NCI-H446 (cell line): Measurements from ENCODE around the gene CLSTN2.

Experiments used
- DNase-seq, 2 experiments: peaks; one replicate each; lab custom pipeline; 2025; lab: John Stamatoyannopoulos, UW

The CLSTN2 gene

GRCh38 chr3:140341817-140342403 is 406.9 kb downstream of the CLSTN2 start:
- no peak for DNase-seq

DNA sequence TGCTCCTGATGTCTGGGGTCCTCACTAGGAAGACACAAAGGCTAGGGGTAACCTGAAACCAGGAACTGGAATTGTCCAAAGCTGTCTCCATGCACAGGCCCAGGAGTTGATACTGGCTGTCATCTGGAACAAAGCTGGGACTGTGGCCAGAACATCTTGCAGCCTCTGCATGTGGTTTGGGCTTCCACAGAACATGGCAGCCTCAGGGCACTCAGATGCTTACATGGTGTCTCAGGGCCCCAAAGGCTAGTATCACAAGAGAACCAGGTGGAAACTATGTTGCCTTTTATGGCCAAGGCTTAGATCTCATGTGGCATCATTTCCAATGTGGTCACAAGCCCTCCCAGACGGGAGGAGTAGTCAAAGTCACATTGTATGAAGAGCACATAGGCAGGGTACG is 407.7 kb downstream of the CLSTN2 start:
- DNase-seq = peak in 1 of 2 experiments; percentile 24

- DNase-seq = peak in 1 of 2 experiments; percentile 71
These were observed 408.5 kb downstream of the CLSTN2 start for GRCh38 chr3:140343211-140344081.

DNA sequence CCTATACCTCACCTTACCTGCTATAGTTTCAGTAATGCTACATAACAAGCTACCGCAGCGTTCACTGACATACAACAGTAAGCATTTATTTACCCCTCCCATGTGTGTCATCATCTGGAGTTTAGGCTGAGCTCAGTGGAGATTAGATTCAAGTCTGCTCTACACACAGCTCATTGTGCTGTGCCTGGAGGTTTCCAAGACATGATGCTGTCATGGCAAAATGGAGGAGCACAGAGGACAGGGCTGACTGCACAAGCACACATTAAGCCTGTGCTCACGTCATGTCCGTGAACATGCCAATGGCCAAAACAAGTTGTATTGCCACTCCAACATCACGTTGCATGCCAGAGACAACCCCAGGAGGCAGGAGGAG is 409.1 kb downstream of the CLSTN2 start:
- peak; percentile 37 to 71 for DNase-seq

DNA sequence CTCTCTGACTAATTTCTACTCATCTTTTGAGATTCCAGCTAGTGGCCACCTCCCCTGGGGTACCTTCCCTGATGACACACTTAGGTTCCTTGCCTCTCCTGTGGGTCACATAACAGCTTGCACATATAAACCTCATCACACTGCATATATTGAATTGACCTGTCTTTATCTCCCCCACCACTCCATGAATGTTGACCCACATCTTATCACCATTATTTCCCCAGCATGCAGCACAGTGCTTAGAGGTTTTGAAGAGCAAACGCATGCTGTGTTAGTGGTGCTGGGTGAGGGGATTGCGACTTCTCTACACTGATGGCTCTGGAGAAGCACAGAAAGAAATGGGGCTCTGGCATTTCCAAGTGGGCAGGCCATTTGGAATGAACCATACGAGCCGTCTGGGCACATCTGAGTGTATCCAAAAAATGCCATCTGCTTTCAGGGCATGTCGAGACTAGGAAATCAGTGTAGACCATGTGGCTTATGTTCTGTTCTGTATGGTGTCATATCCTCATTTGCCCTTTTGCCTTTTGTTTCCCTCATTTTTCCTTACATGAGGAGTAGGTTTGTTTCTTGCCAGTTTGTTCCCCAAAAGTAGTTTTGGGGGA is 409.7 kb downstream of the CLSTN2 start:
- peak; percentile 80 to 93 for DNase-seq

DNA sequence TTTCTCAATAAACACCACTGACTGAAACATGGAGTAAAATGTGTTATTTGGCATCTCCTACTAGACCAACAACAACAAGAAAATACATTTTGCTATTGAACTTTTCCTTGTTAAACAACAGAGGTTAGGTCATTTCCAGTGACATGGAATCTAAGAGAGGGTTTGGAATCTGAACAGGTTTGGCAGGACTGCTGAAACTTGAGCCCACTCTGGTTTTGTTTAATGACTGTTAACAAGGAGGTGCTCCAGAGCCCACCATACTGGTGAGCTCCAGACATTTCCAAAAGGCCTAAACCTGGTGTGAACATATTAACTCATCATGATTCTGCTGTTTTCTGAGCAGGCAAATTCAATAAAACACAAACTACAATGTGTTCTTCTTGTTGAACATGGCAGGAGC is 412.2 kb downstream of the CLSTN2 start:
- no peak for DNase-seq

DNA sequence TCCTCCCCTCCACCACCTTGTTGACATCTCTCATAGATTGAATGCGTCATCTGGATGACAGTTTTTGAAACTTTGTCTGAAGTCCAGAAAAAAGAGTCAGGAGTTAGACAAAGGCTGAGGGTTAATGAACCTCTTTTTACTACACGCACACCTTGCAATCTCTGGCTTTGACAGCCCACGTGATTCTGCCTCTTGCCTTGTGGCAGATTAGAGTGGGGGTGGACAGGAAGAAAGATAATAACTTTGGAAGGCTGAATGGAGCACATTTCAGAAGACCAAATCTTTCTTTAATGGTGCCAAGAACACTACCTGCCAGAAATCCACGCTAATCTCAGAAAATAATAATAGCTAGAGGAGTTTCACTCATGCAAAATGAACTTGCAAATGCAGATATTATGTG is 415.0 kb downstream of the CLSTN2 start:
- no peak for DNase-seq

DNA sequence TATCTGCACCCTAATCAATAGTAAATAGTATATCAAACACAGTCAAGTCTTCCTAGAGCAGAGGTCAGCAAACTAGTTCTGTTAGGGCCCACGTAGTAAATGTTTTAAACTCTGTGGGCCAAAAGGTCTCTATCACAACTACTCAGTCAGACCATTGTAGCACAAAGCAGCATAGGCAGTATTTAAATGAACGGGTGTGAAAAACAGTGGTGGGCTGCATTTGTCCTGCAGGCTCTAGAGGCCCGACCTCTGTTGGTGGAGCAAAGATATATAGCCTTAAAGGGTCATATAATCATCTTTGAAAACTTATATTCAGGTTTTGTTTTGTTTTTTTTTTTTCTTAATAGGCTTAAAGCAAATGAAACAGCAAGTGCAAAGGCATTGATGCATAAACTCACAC is 416.5 kb downstream of the CLSTN2 start:
- DNase-seq = no peak

DNA sequence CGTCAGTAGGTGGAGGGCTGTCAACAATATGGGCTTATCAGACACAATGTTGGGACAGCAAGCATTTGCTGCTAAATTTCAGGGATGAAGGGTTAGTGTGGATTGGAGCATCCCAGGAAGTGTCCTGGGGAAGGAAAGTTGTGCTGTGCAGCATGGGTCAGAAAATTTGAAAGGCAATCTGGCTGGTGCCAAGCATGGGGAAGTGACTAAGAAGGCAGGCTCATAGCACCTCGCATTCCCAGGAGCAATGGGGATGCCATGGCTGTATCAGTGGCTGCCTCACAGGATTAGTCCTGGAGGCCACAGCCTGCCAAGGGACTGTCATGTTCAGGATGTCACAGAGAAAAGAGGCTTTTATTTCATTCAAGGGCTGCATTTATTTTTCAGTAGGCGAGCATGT is 420.5 kb downstream of the CLSTN2 start:
- no peak for DNase-seq

GRCh38 chr3:140358686-140359085 is 423.7 kb downstream of the CLSTN2 start:
- DNase-seq = no peak

DNA sequence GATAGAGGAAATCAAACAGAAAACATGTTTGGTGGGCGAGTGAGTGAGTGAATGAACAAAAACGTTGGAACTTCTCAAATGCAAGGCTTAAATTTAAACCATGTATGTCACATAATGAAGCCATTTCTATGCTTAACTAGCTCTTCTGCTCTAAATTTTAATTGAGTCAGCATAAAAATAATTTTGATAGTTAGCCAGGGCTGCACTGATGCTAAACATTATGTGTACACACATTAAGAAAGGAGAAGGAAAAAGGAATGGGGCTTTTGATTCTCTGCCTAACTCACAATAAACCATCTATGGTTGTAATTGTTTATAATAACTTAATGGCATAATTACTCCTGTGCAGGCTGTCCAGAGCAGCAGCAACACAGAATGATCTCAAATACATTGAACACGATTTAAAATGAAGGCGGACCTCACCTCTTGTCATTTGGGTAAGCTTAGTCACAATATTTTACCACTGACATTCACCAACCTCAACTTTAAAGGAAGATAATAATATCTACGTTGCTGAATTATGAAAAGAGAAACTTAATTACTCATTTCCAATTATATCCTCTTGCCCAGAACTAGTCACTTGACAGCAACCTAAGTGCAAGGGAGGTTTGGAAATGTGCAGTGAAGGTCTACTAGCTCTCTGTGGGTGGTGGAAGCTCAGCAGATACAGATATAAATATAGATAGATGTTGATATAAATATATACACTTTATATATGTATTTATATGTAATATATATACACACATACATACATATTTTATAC is 424.4 kb downstream of the CLSTN2 start:
- no peak for DNase-seq

DNA sequence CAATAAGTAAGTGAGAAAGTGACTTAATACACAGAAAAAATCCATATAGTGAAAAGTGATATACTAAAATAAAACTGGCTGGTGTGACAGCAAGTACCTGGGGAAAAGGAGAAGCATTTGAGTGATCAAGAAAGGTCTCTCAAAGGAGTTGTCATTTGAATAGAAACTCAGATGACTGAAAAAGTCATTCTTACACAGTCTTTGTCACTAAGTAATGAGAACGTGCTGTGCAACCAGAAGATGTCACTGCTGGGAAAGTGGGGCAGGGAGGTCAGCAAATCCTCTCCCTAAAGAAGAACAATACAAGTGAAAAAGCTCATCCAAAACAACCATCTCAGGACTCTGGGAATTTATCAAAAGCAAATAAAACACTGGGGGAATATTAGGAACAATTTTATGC is 425.3 kb downstream of the CLSTN2 start:
- DNase-seq = no peak

DNA sequence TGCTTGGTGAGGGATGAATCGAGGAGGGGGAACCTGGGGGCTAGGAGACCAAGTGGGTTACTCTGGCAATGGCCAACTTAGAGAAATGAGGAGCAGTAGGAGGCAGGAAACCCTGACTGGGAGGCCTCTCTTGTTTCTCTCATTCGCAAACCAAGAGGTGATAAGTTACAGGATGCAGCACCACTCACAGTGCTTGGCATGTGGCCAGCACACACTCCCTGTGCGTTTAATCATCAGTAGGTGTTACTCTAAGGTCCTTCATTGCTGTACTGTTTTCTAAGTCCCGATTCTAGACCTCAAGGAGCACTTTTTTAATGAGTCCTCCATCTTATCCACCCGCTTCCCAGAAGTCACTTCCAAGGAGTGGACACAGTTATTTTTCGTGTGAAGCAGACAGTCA is 428.8 kb downstream of the CLSTN2 start:
- no peak for DNase-seq

DNA sequence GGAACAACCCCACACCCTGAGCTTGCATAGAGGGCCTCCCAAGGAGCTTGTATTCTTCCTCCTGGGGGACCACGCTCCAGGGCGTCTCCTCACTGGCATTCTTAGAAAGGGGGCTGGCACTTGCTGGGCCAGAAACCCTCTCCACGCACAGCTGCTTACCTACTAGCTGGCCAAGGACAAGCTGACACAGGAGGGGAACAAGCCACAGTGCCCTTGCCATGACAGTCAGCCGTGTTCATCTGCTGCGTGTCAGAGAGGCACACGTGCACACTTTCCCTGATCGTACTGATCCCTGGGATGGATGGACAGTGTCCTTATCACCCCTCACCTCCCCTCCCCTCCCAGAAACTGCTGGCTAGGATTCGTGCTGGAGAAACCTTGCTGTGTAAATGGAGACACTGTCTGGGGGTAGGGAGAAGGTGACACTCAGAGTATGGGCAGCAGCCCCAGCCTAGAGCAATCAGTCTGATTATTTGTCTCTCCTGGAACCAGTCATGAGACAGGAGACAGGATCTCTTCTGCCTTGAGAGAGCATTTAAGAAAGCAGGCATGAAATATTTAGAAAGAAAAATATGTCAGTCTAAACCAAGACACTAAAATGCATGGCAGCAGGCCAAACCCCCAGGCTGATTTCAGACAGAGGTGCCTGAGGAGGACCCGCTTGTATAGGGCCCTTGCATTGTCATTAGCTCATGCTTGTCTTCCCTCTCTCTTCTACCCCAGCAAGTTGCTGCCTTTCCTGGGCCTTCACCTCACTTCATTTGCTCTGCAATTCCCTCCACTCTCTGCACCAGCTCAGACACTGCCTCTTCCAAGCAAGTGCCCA is 431.1 kb downstream of the CLSTN2 start:
- DNase-seq = peak in 1 of 2 experiments; percentile 35

- DNase-seq = no peak
These were observed 433.3 kb downstream of the CLSTN2 start for GRCh38 chr3:140368223-140368811.

- no peak for DNase-seq
These were observed 435.7 kb downstream of the CLSTN2 start for GRCh38 chr3:140370686-140371085.

GRCh38 chr3:140373234-140373633 is 438.2 kb downstream of the CLSTN2 start:
- no peak for DNase-seq

- no peak for DNase-seq
These were observed 440.0 kb downstream of the CLSTN2 start for GRCh38 chr3:140375002-140375401.

DNA sequence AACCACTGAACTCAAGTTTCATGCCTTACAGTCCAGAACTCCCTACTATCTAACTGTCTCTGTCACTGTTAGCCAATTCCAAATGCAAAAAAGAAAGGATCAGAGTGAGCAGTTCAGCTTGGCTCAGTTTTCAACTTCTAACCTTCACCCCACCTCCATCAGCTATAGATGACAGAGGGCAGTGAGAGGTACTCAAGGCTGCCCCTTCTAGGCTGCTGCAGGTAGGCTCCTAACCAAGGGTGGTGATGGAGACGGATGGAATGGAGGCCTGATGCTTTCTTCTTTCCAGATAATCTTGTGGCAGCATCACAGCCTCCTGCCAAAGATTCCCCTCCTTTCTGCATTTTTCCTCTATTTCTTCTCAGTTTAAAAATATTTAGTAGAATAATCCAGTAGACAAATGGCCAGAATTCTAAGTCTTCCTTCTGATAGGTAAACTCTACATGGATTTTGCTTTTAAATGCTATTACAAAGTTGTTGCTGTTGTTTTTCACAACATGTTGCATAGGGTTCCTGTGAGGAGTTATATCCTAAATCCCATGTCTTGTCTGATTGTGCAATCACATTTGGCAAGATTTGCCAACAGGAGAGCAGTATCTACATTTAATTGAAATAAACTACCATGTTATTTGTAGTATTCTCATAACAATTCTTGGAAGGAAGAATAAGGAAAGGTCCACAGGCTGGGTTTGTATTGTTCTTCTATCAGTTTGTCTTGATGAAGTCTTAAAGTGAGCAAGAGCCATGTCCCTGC is 441.3 kb downstream of the CLSTN2 start:
- DNase-seq = no peak

DNA sequence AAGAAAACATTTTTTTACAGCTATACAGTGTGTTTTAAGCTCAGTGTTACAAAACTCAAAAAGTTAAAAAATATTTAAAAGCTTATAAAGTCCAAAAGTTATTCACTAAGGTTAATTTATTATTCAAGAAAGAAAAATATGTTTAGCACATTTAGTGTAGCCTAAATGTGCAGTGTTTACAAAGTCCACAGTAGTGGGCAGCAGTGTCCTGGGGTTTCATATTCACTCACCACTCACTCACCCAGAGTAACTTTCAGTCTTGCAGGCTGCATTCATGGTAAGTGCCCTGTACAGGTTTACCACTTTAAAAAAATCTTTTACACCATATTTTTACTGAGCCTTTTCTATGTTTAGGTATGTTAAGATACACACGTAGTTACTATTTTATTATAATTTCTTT is 442.7 kb downstream of the CLSTN2 start:
- DNase-seq = no peak
